ENCODE results near the gene ZDHHC4. TPM values are rescaled to one million over a fixed set of nuclear protein-coding genes. Genes with fewer than 3 reads are reported as not detected.

Gene ZDHHC4
- total RNA-seq, 1 donor from 2014 or later, result 67.9 TPM

DNA sequence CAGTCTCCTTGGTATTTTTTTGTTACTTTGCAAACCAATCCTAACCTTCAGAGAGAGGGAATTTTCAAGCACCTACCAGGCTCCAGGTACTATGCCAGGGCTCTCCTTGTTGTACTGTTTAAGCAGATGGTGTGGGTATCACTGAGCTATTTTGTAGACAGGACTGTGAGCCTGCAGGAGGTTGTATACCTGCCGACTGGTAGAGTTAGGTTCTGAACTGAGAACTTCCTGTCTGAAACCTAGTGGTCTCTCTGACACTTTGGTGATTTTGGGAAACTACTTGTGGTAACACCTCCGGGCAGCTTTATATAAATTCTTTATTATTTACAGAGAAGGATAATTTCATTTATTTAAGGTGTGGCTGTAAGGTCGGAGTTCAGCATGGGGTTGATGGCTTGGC, 42.7 kb downstream of the ZDHHC4 start:
- no peak overlapping the region for H3K27ac Mint-ChIP-seq
- no peaks in the 10 kb centered on the region for H3K4me1 Mint-ChIP-seq (ENCODE audit: unreplicated experiment)
- no peak overlapping the region for H3K4me3 Mint-ChIP-seq
- no peaks in the 10 kb centered on the region for H3K27me3 Mint-ChIP-seq
- TF ChIP-seq, protein P1, sequence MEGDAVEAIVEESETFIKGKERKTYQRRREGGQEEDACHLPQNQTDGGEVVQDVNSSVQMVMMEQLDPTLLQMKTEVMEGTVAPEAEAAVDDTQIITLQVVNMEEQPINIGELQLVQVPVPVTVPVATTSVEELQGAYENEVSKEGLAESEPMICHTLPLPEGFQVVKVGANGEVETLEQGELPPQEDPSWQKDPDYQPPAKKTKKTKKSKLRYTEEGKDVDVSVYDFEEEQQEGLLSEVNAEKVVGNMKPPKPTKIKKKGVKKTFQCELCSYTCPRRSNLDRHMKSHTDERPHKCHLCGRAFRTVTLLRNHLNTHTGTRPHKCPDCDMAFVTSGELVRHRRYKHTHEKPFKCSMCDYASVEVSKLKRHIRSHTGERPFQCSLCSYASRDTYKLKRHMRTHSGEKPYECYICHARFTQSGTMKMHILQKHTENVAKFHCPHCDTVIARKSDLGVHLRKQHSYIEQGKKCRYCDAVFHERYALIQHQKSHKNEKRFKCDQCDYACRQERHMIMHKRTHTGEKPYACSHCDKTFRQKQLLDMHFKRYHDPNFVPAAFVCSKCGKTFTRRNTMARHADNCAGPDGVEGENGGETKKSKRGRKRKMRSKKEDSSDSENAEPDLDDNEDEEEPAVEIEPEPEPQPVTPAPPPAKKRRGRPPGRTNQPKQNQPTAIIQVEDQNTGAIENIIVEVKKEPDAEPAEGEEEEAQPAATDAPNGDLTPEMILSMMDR (conservative IDR thresholded peaks at IDR 0.05), result no peak
- H3K9me3 Mint-ChIP-seq, result no peaks in the 10 kb centered on the region
- peaks cover 4% of the 10 kb centered on the region for H3K36me3 Mint-ChIP-seq
- DNase-seq (ENCODE audit: extremely low spot score, unreplicated experiment), result no peak

DNA sequence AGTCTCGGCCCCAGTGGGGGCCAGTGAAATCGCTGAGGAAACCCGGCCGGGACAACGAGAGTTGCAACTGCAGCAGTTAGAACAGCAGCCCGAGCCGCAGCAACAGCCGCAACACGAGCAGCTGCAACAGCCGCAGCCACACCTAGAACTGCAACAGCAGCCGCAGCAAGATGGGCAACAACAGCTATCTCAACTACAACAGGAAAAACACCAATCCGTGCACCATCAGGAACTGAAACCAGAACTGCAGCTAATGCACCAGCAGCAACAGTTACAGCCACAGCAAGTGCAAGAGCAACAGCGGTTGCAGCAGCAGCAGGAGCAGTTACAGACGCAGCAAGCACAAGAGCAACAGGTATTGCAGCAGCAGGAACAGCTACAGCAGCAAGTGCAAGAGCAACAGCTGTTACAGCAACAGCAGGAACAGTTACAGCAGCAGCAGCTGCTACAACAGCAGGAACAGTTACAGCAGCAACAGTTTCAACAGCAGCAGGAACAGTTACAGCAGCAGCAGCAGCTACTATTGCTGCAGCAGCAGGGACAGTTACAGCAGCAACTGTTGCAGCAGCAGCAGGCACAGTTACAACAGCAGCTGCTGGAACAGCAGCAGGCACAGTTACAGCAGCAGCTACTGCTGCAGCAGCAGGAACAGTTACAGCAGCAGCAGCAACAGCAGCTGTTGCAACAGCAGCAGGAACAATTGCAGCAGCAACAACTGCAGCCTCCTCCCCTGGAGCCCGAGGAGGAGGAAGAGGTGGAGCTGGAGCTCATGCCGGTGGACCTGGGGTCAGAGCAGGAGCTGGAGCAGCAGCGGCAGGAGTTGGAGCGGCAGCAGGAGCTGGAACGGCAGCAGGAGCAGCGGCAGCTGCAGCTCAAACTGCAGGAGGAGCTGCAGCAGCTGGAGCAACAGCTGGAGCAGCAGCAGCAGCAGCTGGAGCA, 44.2 kb downstream of the ZDHHC4 start:
- DNase-seq (ENCODE audit: extremely low spot score, unreplicated experiment), result no peak
- Mint-ChIP-seq H3K4me1 (ENCODE audit: unreplicated experiment) (no peaks in the 10 kb centered on the region), H3K4me3 (no peak overlapping the region), H3K9me3 (no peaks in the 10 kb centered on the region), H3K27me3 (no peaks in the 10 kb centered on the region), H3K27ac (no peak overlapping the region), H3K36me3 (peaks cover 4% of the 10 kb centered on the region)
- TF ChIP-seq, protein P1 (conservative IDR thresholded peaks at IDR 0.05), result no peak

DNA sequence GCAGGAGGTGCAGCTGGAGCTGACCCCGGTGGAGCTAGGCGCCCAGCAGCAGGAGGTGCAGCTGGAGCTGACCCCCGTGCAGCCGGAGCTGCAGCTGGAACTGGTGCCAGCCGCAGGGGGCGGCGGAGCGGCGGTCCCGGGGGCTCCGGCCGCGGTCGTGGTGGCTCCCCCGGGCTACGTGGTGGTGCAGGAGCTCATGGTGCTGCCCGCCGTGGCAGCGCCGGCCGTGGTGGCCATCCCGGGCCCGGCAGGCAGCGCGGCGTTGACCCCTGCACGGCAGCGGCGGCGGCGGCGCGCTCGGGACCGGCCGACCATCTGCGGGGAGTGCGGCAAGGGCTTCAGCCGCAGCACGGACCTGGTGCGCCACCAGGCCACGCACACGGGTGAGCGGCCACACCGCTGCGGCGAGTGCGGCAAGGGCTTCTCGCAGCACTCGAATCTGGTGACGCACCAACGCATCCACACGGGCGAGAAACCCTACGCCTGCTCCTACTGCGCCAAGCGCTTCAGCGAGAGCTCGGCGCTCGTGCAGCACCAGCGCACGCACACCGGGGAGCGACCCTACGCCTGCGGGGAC, 45.0 kb downstream of the ZDHHC4 start:
- Mint-ChIP-seq H3K4me3 (no peak overlapping the region), H3K27me3 (no peaks in the 10 kb centered on the region), H3K9me3 (no peaks in the 10 kb centered on the region), H3K27ac (no peak overlapping the region), H3K36me3 (peaks cover 4% of the 10 kb centered on the region), H3K4me1 (ENCODE audit: unreplicated experiment) (no peaks in the 10 kb centered on the region)
- TF ChIP-seq, protein P1 (conservative IDR thresholded peaks at IDR 0.05), result no peak
- no peak for DNase-seq (ENCODE audit: extremely low spot score, unreplicated experiment)

DNA sequence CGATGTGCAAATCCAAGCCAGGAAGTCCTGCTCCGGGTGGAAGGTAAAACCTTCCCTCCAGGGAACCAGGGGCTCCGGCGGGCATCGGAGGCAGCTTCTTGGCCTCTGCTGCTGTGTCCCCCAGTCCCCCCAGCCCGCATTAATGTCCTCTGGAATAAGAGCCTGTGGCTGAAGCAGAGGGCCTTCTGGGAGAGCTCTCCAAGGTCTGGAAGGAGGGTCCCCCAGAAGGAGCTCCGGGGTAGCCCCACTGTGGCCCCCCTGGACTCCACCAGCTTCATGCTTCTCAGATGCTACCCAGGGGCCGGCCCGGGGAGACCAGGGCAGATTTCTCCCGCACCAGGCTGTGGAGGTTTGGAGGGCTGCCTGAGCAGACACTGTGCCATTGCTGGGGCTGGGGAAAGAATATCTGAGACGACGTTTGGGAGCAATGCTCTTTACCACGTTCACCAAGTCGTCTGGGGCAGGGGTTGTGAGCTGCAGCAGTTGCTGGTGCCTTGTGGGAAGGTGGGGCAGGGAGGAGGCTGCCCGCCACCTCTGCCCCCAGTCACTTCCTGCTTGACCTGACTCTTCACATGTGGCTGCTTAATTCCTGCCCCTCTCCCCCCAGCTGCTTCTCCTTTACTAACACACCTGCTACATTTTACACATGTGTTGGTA, 46.5 kb downstream of the ZDHHC4 start:
- TF ChIP-seq, protein P1 (conservative IDR thresholded peaks at IDR 0.05), result no peak
- Mint-ChIP-seq H3K4me3 (no peak overlapping the region), H3K36me3 (peaks cover 4% of the 10 kb centered on the region), H3K4me1 (ENCODE audit: unreplicated experiment) (no peaks in the 10 kb centered on the region), H3K9me3 (no peaks in the 10 kb centered on the region), H3K27ac (no peak overlapping the region), H3K27me3 (no peaks in the 10 kb centered on the region)
- no peak for DNase-seq (ENCODE audit: extremely low spot score, unreplicated experiment)

DNA sequence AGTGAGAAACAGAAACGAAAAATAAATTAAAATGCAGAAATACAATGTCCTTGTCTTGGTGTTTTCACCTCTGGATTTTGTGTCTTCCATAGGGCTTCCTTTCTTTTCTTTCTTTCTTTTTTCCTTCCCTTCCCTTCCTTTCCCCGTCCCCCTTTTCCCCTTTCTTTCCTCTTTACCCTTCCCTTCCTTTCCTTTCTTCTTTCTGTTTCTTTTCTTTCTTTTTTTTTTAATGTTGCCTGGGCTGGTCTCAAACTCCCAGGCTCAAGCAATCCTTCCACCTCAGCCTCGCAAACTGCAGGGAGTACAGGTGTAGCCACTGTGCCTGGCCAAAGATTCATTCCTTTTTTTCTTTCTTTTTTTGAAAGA, 47.0 kb downstream of the ZDHHC4 start:
- no peak for DNase-seq (ENCODE audit: extremely low spot score, unreplicated experiment)
- Mint-ChIP-seq H3K4me1 (ENCODE audit: unreplicated experiment) (no peaks in the 10 kb centered on the region), H3K27me3 (no peaks in the 10 kb centered on the region), H3K36me3 (peaks cover 4% of the 10 kb centered on the region), H3K9me3 (no peaks in the 10 kb centered on the region), H3K27ac (no peak overlapping the region), H3K4me3 (no peak overlapping the region)
- TF ChIP-seq, protein P1 (conservative IDR thresholded peaks at IDR 0.05), result no peak
